GM12872 (cell line): ENCODE results near the gene SPHK2.

Source experiments
- TF ChIP-seq, protein P1 (sequence below): IDR thresholded peaks from 3 replicates; pipeline ENCODE4 v1.5.1; 2011; ENCODE audit warnings: low read depth, mild to moderate bottlenecking, low read length, moderate library complexity; ENCODE audit not compliant: insufficient read depth

Gene SPHK2

DNA sequence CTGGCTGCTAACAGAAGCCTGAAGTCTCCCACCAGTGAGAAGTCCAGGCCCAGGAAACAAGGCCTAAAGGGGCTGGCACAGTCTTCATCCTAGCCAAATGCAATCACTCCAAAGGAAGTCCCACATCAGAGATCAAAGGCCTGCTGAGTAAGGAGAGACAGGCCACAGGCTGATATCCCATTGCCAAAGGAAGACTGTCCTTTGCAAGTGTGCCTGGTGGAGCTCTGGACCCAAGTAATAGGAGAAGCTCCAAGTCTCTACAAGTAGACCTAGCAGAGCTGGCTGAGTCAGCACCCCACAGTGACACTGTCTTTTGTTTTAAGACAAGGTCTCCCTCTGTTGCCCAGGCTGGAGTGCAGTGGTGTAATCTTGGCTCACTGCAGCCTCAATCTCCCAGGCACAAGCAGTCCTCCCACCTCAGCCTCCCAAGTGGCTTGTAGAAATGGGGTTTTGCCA is 13.4 kb downstream of the SPHK2 start:
- TF ChIP-seq, protein P1, sequence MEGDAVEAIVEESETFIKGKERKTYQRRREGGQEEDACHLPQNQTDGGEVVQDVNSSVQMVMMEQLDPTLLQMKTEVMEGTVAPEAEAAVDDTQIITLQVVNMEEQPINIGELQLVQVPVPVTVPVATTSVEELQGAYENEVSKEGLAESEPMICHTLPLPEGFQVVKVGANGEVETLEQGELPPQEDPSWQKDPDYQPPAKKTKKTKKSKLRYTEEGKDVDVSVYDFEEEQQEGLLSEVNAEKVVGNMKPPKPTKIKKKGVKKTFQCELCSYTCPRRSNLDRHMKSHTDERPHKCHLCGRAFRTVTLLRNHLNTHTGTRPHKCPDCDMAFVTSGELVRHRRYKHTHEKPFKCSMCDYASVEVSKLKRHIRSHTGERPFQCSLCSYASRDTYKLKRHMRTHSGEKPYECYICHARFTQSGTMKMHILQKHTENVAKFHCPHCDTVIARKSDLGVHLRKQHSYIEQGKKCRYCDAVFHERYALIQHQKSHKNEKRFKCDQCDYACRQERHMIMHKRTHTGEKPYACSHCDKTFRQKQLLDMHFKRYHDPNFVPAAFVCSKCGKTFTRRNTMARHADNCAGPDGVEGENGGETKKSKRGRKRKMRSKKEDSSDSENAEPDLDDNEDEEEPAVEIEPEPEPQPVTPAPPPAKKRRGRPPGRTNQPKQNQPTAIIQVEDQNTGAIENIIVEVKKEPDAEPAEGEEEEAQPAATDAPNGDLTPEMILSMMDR = no peak

DNA sequence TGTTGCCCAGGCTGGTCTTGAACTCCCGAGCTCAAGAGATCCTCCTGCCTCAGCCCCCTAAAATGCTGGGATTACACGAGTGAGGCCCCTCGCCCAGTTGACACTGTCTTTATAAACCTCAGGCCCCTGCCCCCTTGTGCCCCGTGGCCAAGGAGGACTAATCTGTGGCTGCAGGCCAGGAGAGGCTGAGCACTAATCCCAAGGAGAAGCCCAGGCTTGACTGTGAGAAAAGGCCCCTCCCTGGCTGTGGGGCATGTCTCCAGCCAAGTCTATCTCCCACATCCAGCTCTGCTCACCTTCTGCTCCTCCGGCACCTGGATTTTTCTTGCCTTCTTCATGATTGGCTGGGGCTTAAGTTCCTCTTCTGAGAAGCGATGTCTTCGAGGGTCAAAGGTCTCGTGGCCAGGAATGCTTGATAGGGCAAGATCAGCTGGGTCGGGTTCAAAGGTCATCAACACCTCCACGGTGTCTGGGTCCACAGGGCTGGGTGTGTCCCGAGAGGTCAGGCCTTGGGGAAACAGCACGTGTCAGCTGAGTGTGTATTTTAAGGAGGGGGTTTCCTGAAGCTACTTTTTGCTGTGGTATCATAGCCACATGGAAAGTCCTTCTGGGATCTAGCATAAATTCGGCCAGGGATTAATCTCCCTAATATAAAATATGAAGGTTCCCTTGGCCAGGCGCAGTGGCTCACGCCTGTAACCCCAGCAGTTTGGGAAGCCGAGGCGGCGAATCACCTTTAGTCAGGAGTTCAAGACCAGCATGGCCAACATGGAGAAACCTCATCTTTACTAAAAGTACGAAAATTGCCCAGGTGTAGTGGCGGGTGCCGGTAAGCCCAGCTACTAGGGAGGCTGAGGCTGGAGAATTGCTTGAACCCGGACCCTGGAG is 14.1 kb downstream of the SPHK2 start:
- TF ChIP-seq, protein P1 = no peak

DNA sequence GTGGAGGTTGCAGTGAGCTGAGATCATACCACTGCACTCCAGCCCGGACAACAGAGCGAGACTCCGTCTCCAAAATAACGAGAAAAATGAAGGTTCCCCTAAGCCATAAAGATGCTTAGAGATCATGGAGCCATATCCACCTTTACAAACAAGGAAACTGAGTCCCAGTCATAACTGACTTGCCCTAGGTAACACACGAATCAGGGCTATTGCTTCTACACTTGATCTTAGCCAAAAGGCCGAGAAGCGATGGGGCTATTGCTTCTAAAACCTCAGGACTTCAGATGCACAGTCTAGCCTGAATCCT is 14.7 kb downstream of the SPHK2 start:
- TF ChIP-seq, protein P1 = no peak

DNA sequence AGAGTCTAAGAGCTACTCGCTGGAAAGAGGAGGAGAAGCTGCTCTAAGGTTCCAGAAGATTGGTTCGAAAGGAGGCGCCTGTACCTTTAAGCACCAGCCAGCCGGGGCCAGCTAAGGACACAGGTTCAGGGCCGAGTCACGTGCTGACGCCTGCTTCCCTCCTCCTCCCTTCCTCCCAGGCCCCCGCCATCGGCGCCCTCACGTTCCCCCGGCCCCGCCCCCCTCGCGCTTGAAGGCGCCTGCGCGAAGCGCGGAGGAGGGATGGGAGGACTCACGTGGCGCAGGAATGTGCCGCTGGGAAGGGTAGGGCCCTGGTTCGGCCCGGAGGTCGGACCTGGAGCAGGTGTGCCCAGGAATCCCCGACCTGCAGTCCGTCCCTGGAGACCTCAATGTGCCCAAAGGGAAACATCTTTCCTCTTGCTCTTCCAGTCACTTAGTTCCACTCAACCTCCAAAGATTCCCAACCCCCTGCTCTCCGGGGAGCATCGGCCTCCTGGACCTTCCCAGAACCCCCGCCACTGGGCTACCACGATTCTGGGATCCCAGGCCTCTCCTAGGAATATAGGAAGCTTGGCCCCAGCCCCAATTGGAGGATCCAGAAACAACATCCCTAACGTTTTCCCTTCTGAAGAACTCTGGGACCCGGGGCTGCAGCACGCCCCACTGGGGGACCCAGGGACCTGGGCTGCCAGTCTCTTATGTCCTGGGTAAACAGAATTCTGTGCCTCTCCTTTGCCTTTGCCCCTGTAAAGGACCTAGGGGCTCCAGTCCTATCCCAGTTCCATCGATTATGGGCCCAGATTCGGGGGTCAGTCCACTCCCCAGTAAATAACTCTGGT is 15.3 kb downstream of the SPHK2 start:
- TF ChIP-seq, protein P1 = no peak

DNA sequence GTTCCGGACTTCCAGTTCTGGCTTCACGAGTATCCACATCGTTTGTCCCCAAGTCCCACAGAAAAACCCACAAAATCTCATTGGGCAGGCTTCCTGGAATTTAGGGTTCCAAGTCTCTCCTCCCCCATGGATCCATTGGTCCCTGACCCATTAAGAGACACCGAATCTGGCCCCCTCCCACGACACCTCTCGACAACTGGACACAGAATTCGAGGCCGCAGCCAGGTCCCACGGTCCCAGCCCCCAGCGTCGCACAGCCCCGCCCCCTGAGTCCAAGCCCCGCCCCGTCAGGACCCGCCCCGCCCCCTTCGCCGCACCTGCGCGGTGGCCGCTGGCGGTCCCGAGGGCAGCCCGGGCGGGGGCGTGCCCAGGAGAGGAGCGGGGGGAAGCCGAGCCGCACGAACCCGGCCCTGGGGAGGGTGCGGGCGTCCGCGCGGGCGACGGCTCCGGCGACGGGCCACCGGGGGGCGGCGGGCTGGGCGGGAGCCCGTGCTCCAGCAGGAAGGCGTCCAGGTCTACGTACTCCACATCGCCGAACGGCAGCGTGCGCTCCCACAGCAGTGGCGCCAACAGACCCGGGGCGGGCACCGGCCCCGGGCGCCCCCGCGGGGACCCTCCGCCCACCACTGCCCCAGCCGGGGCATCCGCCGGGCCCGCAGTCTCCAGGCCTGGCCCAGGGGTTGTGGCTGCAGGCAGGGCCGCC is 16.1 kb downstream of the SPHK2 start:
- TF ChIP-seq, protein P1 = no peak

DNA sequence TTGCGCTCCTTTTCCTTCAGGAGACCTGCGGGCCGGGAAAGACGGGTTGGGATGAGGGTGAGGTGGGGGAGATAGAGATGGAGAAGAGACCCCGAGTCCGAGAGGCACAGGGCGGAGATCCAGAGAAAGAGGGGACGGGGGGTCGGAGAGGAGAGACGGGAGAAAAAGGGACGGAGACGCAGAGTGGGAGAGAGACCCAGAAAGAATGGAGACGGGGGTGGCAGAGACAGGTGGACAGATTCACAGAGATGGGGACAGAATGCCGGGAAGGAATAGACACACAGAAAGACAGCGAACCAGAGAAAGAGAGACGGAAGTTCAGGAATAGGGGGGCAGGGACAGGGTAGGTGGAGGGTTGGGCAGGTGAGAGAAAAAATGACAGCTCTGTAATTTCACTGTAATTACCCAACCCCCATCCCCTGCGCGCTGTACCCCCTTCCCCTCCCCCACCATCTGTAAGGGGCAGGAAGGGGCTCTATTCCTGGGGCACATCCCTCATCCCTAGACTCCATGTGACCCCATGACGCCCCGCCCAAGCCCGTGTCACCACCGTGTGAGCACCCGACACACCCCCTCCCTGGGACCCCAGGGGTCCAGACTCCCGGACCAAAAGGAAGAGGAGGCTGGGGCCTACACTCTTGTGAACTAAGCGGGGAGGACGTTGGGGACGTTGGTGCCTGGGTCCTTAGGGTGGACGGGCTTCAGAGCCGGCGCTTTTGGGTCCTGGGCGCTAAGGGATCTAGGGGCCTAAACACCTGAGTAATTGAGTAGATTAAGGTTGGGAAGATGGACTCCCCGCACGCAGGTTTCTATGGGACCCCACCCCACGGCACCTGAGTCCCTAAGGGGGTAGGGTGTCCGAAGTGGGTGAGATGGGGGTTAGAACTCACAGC is 16.9 kb downstream of the SPHK2 start:
- TF ChIP-seq, protein P1 = no peak
